Osteoblast (primary cell): Measurements from ENCODE around the gene ENC1. TPM values are rescaled to one million over a fixed set of nuclear protein-coding genes. Genes with fewer than 3 reads are reported as not detected.

Experiments used
- DNase-seq: peaks from one replicate; pipeline ENCODE4 v3.0.0; 2011; ENCODE audit warnings: low spot score, mixed read lengths; ENCODE audit not compliant: insufficient read length; ENCODE audit errors: missing footprints
- H2AFZ ChIP-seq: 2 replicates; pipeline ENCODE4 v1.6.0; 2011; ENCODE audit warnings: mild to moderate bottlenecking, low read length
- H3K27ac ChIP-seq: 2 replicates; pipeline ENCODE4 v1.5.1; 2011; ENCODE audit warnings: mild to moderate bottlenecking, low read depth, low read length, moderate library complexity
- H3K27me3 ChIP-seq: 2 replicates; pipeline ENCODE4 v1.6.0; 2012; ENCODE audit warnings: mild to moderate bottlenecking, control low read depth, inconsistent platforms, low read length, moderate library complexity; ENCODE audit not compliant: insufficient read depth
- H3K36me3 ChIP-seq: 2 replicates; pipeline ENCODE4 v1.5.1; 2011; ENCODE audit warnings: mild to moderate bottlenecking, low read length, control low read depth, moderate library complexity; ENCODE audit not compliant: insufficient read depth
- H3K4me1 ChIP-seq: 2 replicates; pipeline ENCODE4 v1.5.1; 2011; ENCODE audit warnings: mild to moderate bottlenecking, low read length, control low read depth, moderate library complexity; ENCODE audit not compliant: insufficient read depth
- H3K4me2 ChIP-seq: 2 replicates; pipeline ENCODE4 v1.6.0; 2011; ENCODE audit warnings: mild to moderate bottlenecking, low read length; ENCODE audit not compliant: insufficient read depth
- H3K4me3 ChIP-seq: fragments of 200-600 bp; sonication (generic); 3 replicates; pipeline ENCODE4 v1.5.1; 2012; ENCODE audit warnings: mild to moderate bottlenecking, low read length, inconsistent platforms; ENCODE audit not compliant: insufficient read depth
- H3K79me2 ChIP-seq: 2 replicates; pipeline ENCODE4 v1.6.0; 2012; ENCODE audit warnings: mild to moderate bottlenecking, low read length, control low read depth, inconsistent platforms; ENCODE audit not compliant: insufficient read depth
- H3K9me3 ChIP-seq: 2 replicates; pipeline ENCODE4 v1.5.1; 2011; ENCODE audit warnings: low read depth, low read length, control low read depth
- H4K20me1 ChIP-seq: 2 replicates; pipeline ENCODE4 v1.6.0; 2012; ENCODE audit warnings: mild to moderate bottlenecking, low read length, control low read depth; ENCODE audit not compliant: insufficient read depth
- CTCF ChIP-seq: IDR thresholded peaks from 2 replicates; pipeline ENCODE4 v1.5.1; 2011; ENCODE audit warnings: mild to moderate bottlenecking, low read depth, low read length, moderate library complexity; ENCODE audit errors: extremely low read depth
- total RNA-seq: library from RNA; depleted of rRNA; stranded (reverse); fragments of >200 nt; gene quantifications from 2 replicates; pipeline ENCODE4 v1.2.3, GENCODE V29; 2012

ENC1 gene
- total RNA-seq, 1 donor = 109 TPM

DNA sequence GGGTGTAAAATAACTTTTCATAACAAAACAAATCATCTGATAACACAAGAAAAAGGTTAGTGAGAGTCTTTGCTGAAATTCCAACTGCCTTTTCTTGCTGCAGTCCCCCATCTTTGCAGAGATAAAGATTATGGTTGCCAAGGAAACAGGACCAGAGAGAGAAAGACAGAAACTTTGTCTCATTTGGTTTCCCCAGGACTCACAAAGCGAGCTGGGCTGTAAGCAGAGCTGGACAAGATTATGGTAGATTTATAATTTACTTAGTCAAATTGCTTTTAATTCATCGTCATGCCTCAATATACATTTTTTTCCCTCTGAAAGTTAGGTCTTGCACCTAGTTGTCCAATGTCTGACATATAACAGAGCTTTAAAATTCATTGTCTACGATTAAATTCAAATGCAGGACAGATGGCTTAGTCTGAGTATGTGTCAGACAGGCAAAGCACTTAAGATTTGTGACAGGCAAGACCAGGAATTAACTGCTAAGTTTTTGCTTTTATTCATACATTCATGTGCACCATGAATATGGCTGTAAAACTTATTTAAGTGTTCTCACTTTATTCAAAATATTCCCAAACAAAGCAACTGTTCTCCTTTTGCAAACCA is 17.4 kb downstream of the ENC1 start:
- peaks cover 7% of the 10 kb centered on the region for H3K4me1 ChIP-seq

DNA sequence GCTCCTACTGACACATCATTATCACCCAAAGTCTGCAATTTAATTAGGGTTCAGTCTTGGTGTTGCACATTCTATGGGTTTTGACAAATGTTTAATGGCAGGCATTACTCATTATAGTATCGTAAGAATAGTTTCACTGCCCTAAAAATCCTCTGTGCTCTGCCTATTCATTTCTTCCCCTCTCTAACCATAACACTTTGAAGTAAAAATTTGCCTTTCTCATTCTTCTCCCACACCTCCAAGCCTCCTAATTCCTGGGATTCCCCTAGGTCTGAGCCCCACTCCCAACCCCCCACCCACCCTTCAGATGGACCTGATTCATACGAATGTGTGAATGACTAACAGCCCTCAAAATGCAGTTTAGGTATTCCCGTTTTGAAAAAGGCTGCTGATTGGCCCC is 18.4 kb downstream of the ENC1 start:
- no peak overlapping the region for H3K4me3 ChIP-seq
- no peaks in the 10 kb centered on the region for H3K27me3 ChIP-seq
- no peak overlapping the region for H3K27ac ChIP-seq

More for the DNA sequence above, 17.4 kb downstream of the ENC1 start:
- no peak for TF ChIP-seq CTCF
- H4K20me1 ChIP-seq = peaks cover 3% of the 10 kb centered on the region
- H3K27ac ChIP-seq = no peak overlapping the region
- no peak overlapping the region for H2AFZ ChIP-seq
- H3K27me3 ChIP-seq = no peaks in the 10 kb centered on the region
- no peaks in the 10 kb centered on the region for H3K79me2 ChIP-seq
- DNase-seq = no peak
- no peak overlapping the region for H3K4me2 ChIP-seq
- no peak overlapping the region for H3K4me3 ChIP-seq
- H3K9me3 ChIP-seq = no peaks in the 10 kb centered on the region
- H3K36me3 ChIP-seq = peaks cover 11% of the 10 kb centered on the region

GRCh38 chr5:74621492-74621891 is 19.0 kb downstream of the ENC1 start:
- H3K36me3 ChIP-seq = no peaks in the 10 kb centered on the region
- H3K79me2 ChIP-seq = no peaks in the 10 kb centered on the region
- no peak for TF ChIP-seq CTCF
- DNase-seq = no peak
- no peak overlapping the region for H2AFZ ChIP-seq
- no peaks in the 10 kb centered on the region for H3K9me3 ChIP-seq
- H3K4me3 ChIP-seq = no peak overlapping the region
- no peak overlapping the region for H3K27ac ChIP-seq
- H3K27me3 ChIP-seq = no peaks in the 10 kb centered on the region
- H3K4me2 ChIP-seq = no peak overlapping the region
- H3K4me1 ChIP-seq = peaks cover 7% of the 10 kb centered on the region
- H4K20me1 ChIP-seq = no peaks in the 10 kb centered on the region

More for the DNA sequence above, 18.4 kb downstream of the ENC1 start:
- DNase-seq = peak; percentile 48
- Histone ChIP-seq H3K9me3 (no peaks in the 10 kb centered on the region), H4K20me1 (no peaks in the 10 kb centered on the region), H3K79me2 (no peaks in the 10 kb centered on the region), H3K4me1 (peaks cover 7% of the 10 kb centered on the region), H3K36me3 (peaks cover under 1% of the 10 kb centered on the region), H2AFZ (no peak overlapping the region), H3K4me2 (no peak overlapping the region)
- TF ChIP-seq CTCF = no peak

DNA sequence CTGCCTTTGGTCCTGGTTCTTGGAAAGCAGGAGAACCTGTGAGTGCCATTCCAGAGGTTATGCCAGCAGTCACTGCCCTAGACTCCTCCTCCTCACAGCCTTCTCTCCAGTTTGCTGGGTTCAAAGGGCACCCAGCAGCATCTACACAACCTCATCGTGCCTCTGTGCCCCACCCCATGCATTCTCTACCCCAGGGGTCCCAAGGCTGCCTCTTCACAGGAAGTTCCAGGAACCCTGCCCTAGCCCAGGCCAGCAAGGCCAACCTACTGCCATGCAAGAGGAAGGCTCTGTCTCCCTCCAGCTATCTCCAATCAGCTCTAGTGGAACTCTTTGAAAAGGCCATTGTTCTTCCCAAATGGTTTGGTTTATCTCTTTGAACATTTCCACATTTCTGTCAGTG is 21.2 kb downstream of the ENC1 start:
- Histone ChIP-seq H3K27me3 (no peaks in the 10 kb centered on the region), H3K4me1 (peaks cover 7% of the 10 kb centered on the region), H3K36me3 (no peaks in the 10 kb centered on the region), H4K20me1 (no peaks in the 10 kb centered on the region), H3K79me2 (no peaks in the 10 kb centered on the region), H3K4me3 (no peak overlapping the region), H3K27ac (no peak overlapping the region), H2AFZ (no peak overlapping the region), H3K9me3 (no peaks in the 10 kb centered on the region), H3K4me2 (no peak overlapping the region)
- no peak for TF ChIP-seq CTCF
- no peak for DNase-seq
